ENCODE results near the gene NLRP1.

NLRP1 gene

GRCh38 chr17:5557485-5557884 lies 26.8 kb downstream of the NLRP1 start:
- DNase-seq (ENCODE audit: low read depth) = no peak

- DNase-seq (ENCODE audit: low read depth) = no peak
Measured at GRCh38 chr17:5555254-5555653, 29.1 kb downstream of the NLRP1 start.

GRCh38 chr17:5553479-5553878 lies 30.8 kb downstream of the NLRP1 start:
- no peak for DNase-seq (ENCODE audit: low read depth)

- DNase-seq (ENCODE audit: low read depth) = no peak
Measured at GRCh38 chr17:5552841-5553240, 31.5 kb downstream of the NLRP1 start.

GRCh38 chr17:5545051-5545987 lies 39.0 kb downstream of the NLRP1 start:
- DNase-seq (ENCODE audit: low read depth) = no peak

- DNase-seq (ENCODE audit: low read depth) = no peak
Measured at GRCh38 chr17:5544115-5544514, 40.2 kb downstream of the NLRP1 start.

- no peak for DNase-seq (ENCODE audit: low read depth)
Measured at GRCh38 chr17:5541610-5542202, 42.6 kb downstream of the NLRP1 start.

DNA sequence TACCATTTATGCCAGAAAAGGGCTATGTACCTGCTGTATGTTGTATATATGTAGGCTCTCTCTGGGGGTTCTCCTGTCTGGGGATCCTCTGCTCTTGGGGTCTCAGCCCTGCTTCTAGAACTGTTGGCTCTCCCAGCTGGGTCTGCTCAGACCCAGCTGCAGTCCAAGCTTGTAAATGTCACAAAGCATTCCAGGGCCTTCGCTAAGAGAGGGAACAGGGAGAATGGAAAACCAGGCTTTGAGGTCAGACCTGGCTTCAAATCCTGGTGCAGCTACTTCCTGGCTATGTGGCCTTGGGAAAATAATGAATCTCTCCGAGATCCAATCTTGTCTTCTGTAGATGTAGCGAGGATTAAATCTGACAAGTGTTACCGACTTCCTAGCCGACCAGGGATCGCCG lies 44.0 kb downstream of the NLRP1 start:
- no peak for DNase-seq (ENCODE audit: low read depth)

DNA sequence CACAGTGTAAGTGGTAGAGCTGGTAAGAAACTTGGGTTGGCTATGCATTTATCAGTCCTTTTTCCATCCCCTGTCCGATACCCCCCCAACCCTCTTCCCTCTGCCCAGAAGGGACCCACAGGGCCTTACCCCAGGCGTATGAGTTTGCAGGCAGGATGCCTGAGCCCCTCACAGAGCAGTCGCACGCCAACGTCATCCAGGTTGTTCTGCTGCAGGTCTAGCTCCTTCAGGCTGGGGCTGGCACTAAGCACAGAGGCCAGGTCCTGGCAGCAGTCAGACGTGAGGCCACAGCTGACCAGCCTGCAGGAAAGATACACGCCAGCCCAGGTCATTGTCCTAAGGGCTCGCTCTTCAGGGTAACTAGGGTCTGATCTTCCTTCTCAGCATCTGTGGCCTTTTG lies 45.0 kb downstream of the NLRP1 start:
- DNase-seq (ENCODE audit: low read depth) = no peak

- no peak for DNase-seq (ENCODE audit: low read depth)
Measured at GRCh38 chr17:5536866-5537650, 47.3 kb downstream of the NLRP1 start.

DNA sequence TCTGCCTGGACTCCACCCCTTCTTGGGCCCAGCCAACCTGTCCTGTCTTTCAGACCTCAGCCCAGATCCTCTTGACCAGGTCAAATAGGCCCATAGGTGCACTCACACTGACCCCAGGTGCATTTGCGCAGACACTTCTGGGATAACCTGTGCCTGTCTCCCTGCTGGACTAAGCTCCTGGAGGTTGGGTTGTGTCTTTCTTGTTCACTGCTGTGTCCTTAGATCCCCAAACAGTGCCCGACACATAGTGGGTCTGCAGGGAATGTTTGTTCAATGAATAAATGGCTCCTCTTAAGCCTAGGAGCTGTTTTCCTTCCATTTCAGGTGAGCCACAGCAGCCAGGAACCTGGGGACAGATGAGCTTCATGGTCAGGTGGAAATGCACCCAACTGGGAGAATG lies 48.9 kb downstream of the NLRP1 start:
- DNase-seq (ENCODE audit: low read depth) = no peak

DNA sequence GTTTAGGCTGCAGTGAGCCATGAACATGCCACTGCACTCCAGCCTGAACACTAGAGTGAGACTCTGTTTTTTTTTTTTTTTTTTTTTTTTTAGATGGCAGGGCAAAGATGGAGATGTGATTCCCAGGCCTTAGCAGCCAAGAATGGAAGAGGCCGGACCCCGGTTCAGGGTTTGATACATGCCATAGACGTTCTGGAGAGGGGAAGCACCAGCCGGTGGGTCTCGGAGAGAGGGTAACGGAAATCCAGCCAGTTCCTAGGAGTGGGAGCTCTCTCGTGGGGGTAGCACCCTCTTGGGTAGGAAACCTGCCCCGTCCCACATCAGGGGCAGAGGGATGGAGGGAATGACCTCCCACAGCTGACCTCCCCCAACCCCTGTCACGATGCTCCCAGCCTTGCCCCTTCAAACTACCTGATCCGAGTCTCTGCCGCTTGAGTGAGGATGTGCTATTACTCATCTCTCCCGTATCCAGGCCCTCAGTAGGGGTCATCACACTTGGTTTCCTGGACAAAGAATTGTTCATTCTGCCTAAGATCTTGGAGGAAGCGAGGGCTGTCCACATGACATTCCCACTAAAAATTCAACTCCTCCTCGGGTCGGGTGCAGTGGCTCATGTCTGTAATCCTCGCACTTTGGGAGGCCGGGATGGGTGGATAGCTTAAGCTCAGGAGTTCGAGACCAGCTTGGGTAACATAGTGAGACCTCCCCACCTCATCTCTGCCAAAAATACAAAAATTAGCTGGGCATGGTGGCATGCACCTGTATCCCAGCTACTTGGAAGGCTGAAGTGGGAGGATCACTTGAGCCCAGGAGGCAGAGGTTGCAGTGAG lies 50.6 kb downstream of the NLRP1 start:
- DNase-seq (ENCODE audit: low read depth) = no peak

GRCh38 chr17:5532581-5532980 lies 51.7 kb downstream of the NLRP1 start:
- DNase-seq (ENCODE audit: low read depth) = no peak

- no peak for DNase-seq (ENCODE audit: low read depth)
Measured at GRCh38 chr17:5531085-5531418, 53.3 kb downstream of the NLRP1 start.

GRCh38 chr17:5530265-5531084 lies 53.8 kb downstream of the NLRP1 start:
- no peak for DNase-seq (ENCODE audit: low read depth)

DNA sequence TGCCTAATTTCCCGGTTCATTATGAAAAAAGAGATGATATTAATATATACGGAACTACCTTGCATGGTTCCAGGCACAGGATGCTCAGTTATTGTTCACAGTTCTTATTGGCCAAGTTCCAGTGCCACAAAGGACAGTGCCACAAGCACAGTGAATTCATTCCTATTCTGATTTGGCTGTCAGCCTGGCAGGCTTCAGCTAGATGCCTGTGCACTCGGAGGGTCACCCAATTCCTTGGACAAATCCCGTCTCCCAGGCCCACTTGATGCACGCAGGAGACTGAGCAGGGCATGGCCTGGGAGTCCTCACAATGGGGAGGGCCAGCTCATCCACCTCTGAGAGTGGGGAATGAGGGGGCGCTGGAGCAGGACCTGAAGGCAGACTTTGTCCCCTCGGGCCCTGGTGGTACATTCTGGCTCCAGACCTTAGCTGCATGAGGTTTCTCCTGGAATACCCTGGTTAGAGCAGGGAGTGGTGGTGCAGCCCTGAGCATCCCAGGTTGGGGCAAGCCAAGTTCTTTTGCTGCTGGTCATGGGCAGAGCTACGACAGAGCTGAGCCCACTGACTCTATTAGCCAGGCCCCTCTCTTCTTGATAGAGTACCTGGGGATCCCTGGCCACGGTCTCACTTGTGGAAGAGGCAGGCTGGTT lies 56.6 kb downstream of the NLRP1 start:
- DNase-seq (ENCODE audit: low read depth) = no peak

- peak; percentile 47 for DNase-seq (ENCODE audit: low read depth)
Measured at GRCh38 chr17:5526821-5527598, 57.3 kb downstream of the NLRP1 start.

- DNase-seq (ENCODE audit: low read depth) = no peak
Measured at GRCh38 chr17:5523249-5523648, 61.1 kb downstream of the NLRP1 start.

- no peak for DNase-seq (ENCODE audit: low read depth)
Measured at GRCh38 chr17:5522476-5522875, 61.8 kb downstream of the NLRP1 start.
